GM12874 (cell line): ENCODE results near the gene HRC.

ENCODE experiments used
- CTCF ChIP-seq: IDR thresholded peaks from 2 replicates; pipeline ENCODE4 v1.5.1; 2011; ENCODE audit warnings: low read depth, mild to moderate bottlenecking, control low read depth, low read length, moderate library complexity; ENCODE audit not compliant: insufficient read depth

The HRC gene, protein sequence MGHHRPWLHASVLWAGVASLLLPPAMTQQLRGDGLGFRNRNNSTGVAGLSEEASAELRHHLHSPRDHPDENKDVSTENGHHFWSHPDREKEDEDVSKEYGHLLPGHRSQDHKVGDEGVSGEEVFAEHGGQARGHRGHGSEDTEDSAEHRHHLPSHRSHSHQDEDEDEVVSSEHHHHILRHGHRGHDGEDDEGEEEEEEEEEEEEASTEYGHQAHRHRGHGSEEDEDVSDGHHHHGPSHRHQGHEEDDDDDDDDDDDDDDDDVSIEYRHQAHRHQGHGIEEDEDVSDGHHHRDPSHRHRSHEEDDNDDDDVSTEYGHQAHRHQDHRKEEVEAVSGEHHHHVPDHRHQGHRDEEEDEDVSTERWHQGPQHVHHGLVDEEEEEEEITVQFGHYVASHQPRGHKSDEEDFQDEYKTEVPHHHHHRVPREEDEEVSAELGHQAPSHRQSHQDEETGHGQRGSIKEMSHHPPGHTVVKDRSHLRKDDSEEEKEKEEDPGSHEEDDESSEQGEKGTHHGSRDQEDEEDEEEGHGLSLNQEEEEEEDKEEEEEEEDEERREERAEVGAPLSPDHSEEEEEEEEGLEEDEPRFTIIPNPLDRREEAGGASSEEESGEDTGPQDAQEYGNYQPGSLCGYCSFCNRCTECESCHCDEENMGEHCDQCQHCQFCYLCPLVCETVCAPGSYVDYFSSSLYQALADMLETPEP

DNA sequence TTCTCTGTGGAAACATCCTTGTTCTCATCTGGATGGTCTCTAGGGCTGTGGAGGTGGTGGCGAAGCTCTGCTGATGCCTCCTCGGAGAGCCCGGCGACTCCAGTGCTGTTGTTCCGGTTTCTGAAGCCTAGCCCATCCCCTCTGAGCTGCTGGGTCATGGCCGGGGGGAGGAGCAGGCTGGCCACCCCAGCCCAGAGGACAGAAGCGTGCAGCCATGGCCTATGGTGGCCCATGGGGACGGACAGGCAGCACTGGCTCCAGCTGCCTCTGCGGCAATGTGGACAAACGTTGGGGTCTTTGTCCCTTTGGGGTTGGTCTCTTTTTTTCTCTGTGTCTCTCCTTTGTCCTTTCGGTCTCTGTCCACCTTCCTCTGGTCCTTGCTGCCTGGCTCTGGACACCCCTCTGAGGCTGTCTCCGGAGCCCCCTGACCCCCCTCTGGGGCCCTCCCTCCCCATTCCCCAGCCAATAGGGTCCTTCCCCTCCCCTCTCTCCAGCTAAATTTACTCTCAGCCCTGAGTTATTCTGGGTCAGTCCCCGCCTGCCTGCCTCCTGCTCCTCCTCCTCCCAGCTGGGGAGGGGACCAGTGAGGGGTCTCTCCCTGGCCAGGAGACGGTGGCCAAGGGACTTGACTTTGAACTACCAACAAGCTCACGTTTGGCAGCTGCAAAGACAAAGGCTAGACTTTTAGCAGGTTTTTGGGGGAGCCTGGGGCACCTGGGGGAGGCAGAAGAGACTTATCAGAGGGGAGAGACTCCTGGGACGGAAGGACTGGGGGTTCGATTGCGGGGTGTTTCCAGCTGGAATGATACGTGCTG, at the start of gene HRC:
HRC (minus strand) TSS at position 392 of the 815 bp plus-strand sequence; CDS start at position 233, 159 bp downstream.
- TF ChIP-seq CTCF: no peak

DNA sequence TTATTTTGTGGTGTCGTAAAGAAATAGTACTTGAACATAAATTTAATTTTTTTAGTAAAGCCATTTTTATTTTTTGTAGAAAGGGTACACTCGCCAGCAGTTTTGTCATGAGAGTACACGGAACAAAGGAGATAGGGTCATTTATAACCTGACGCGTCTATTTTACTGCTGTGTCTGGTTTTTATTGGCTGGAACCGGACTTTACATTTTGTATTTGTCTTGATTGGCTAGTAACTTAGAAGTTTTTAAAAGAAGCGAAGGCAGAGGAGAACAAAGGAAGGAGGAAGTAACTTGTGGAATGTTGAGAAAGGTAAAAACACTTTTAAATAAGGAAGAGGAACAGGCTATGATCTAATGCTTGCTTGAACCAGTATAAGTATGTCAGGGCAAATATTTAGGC, 45.8 kb upstream of the HRC start:
- TF ChIP-seq CTCF: no peak

DNA sequence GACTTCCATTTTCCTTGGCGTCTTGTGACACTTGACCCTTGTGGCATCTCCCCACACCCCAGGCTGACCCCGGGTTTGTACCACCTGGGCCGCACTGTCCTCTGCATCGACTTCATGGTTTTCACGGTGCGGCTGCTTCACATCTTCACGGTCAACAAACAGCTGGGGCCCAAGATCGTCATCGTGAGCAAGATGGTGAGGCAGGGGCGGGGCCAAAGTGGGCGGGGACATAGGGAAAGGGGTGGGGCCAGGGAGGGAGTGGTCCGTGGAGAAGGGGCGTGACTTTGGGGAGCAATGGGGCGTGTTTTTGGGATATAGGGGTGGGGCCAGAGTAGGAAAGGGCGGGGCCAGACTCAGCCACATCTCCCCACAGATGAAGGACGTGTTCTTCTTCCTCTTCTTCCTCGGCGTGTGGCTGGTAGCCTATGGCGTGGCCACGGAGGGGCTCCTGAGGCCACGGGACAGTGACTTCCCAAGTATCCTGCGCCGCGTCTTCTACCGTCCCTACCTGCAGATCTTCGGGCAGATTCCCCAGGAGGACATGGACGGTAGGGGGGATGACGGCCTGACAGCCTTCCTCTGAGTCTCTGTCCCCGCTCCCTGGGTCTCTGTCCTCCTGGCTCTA, 45.2 kb upstream of the HRC start:
- TF ChIP-seq CTCF: no peak

GRCh38 chr19:49196527-49197240, 41.5 kb upstream of the HRC start:
- TF ChIP-seq CTCF: no peak

GRCh38 chr19:49194408-49194807, 39.2 kb upstream of the HRC start:
- TF ChIP-seq CTCF: no peak

DNA sequence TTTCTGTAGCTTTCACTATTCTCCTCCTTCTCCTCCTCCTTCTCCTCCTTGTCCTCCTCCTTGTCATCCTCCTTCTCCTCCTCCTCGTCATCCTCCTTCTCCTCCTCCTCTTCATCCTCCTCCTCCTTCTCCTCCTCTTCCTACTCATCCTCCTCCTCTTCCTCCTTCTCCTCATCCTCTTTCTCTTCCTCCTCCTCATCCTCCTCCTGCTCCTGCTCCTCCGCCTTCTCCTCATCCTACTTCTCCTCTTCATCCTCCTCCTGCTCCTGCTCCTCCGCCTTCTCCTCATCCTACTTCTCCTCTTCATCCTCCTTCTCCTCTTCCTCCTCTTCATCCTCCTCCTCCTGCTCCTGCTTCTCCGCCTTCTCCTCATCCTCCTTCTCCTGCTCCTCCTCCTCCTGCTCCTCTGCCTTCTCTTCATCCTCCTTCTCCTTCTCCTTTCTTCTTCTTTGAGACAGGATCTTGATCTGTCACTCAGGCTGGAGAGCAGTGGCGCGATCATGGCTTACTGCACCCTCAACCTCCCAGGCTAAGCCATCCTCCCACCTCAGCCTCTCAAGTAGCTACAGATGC, 38.7 kb upstream of the HRC start:
- no peak for TF ChIP-seq CTCF
